Upper lobe of left lung (tissue), 6 donors: ENCODE data around the gene ESR2. TPM values are rescaled to one million over a fixed set of nuclear protein-coding genes. Genes with fewer than 3 reads are reported as not detected.
A peak's percentile ranks its signal among the peaks of the same experiment; 100 is the strongest.

ENCODE experiments used
- ATAC-seq, 2 donors: fragments of 200-7000 bp; cut with Tn5 transposase; one replicate each; pipeline ENCODE4 v1.9.1; 2022; ENCODE audit warnings: mild to moderate bottlenecking in 2 of 2, moderate library complexity in 2 of 2; ENCODE audit not compliant: low FRiP score in 2 of 2
- DNase-seq, 2 donors: peaks; one replicate each; pipeline ENCODE4 v3.0.0-alpha.2; 2019 to 2020
- H3K27ac ChIP-seq, 4 donors: fragments of 200-600 bp; sonication (generic); one replicate each; pipeline ENCODE4 v1.5.1; 2016 to 2019
- H3K27me3 ChIP-seq, 4 donors: fragments of 200-600 bp; sonication (generic); one replicate each; pipeline ENCODE4 v1.5.1; 2017 to 2019
- H3K36me3 ChIP-seq, 4 donors: fragments of 200-600 bp; sonication (generic); one replicate each; pipeline ENCODE4 v1.5.1; 2016 to 2019
- H3K4me1 ChIP-seq, 4 donors: fragments of 200-600 bp; sonication (generic); one replicate each; pipeline ENCODE4 v1.5.1; 2018 to 2019
- H3K4me3 ChIP-seq, 4 donors: fragments of 200-600 bp; sonication (generic); one replicate each; pipeline ENCODE4 v1.5.1; 2017 to 2019; ENCODE audit warnings: mild to moderate bottlenecking in 2 of 4, moderate library complexity in 1 of 4
- H3K9me3 ChIP-seq, 4 donors: fragments of 200-600 bp; sonication (generic); one replicate each; pipeline ENCODE4 v1.5.1; 2018 to 2019
- EP300 ChIP-seq, 4 donors: sonication (generic); formaldehyde crosslinking; IDR thresholded peaks; one replicate each; pipeline ENCODE4 v1.5.1; 2017; ENCODE audit warnings: antibody characterized with exemption in 4 of 4, control low read depth in 2 of 4
- POLR2A ChIP-seq, 4 donors: fragments of 450-650 bp; IDR thresholded peaks; one replicate each; pipeline ENCODE4 v1.5.1; 2016 to 2017; ENCODE audit warnings: antibody characterized with exemption in 4 of 4, mild to moderate bottlenecking in 2 of 4
- POLR2AphosphoS5 ChIP-seq, 2 donors: sonication (generic); formaldehyde crosslinking; IDR thresholded peaks; one replicate each; pipeline ENCODE4 v1.5.1; 2017; ENCODE audit warnings: antibody characterized with exemption in 2 of 2
- WGBS, 2 donors: methylation state at CpG; one replicate each; pipeline ENCODE4 v1.1.5; 2017 to 2018; 5-methylcytosine and 5-hydroxymethylcytosine counted together
- total RNA-seq, 6 donors: library from RNA; depleted of rRNA in 4 of 6; stranded (reverse); fragments of >200 nt in 4 of 6; gene quantifications; one replicate each; pipeline versions ENCODE4 v1.1.0 to v1.2.1, GENCODE V29; 2016 to 2021
- TF ChIP-seq, protein P1 (sequence below), 6 experiments: fragments of 450-650 bp in 4 of 6; fragments of 200-600 bp in 2 of 6; sonication (generic) in 2 of 6; IDR thresholded peaks; one replicate each; pipeline ENCODE4 v1.5.1; 2016 to 2019; ENCODE audit warnings: antibody characterized with exemption in 6 of 6
- donor health status: DM: no; HTN: no; CAD: no; lungs with moderate emphysema.
- donor health status: DM: no; HTN: yes; CAD: no; lungs with severe emphysema.

The ESR2 gene
- total RNA-seq, 6 donors from 2014 or later, result 0.20 to 3.6 (median 0.86) TPM; not detected in 1

DNA sequence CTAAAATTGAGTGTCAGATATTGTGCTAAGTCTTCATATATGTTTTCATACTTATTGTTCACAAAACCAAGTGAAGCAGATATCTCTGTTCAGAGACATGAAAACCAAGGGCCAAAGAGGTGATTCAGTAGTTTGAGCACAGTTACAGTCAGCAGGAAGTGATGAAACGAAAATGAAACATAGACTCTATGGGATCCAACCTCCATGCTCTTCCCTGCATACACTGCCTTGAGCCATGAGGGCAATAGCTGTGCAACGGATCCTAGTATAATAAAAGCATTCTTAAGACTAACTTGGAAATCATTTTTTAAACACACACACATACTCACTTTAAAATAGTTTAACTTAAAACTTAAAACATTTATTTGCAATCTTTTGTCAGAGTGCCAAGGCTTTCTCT, 27.9 kb downstream of the ESR2 start:
- H3K4me1 ChIP-seq, result no peaks in the 10 kb centered on the region
- H3K27me3 ChIP-seq, result no peaks in the 10 kb centered on the region
- 41 to 44% methylated on average over 2 of the region's 2 CpGs for WGBS, 2 donors

GRCh38 chr14:64265222-64265621, 28.9 kb downstream of the ESR2 start:
- no peaks in the 10 kb centered on the region for H3K27me3 ChIP-seq
- no peaks in the 10 kb centered on the region for H3K36me3 ChIP-seq
- no peak overlapping the region for H3K27ac ChIP-seq
- TF ChIP-seq EP300 (IDR thresholded peaks at IDR 0.05) (no peak), POLR2AphosphoS5 (IDR thresholded peaks at IDR 0.05) (no peak), POLR2A (IDR thresholded peaks at IDR 0.05) (no peak)
- TF ChIP-seq, protein P1, sequence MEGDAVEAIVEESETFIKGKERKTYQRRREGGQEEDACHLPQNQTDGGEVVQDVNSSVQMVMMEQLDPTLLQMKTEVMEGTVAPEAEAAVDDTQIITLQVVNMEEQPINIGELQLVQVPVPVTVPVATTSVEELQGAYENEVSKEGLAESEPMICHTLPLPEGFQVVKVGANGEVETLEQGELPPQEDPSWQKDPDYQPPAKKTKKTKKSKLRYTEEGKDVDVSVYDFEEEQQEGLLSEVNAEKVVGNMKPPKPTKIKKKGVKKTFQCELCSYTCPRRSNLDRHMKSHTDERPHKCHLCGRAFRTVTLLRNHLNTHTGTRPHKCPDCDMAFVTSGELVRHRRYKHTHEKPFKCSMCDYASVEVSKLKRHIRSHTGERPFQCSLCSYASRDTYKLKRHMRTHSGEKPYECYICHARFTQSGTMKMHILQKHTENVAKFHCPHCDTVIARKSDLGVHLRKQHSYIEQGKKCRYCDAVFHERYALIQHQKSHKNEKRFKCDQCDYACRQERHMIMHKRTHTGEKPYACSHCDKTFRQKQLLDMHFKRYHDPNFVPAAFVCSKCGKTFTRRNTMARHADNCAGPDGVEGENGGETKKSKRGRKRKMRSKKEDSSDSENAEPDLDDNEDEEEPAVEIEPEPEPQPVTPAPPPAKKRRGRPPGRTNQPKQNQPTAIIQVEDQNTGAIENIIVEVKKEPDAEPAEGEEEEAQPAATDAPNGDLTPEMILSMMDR (IDR thresholded peaks at IDR 0.05), result no peak
- no peak overlapping the region for H3K4me3 ChIP-seq
- no peak for DNase-seq
- WGBS, 2 donors, result 89 to 92% methylated on average over 1 of the region's 1 CpG
- H3K4me1 ChIP-seq, result no peaks in the 10 kb centered on the region
- no peaks in the 10 kb centered on the region for H3K9me3 ChIP-seq
- no peak for ATAC-seq

More for the DNA sequence above, 27.9 kb downstream of the ESR2 start:
- DNase-seq (no peak), ATAC-seq (no peak)
- H3K9me3 ChIP-seq, result no peaks in the 10 kb centered on the region
- TF ChIP-seq POLR2A (IDR thresholded peaks at IDR 0.05) (no peak), POLR2AphosphoS5 (IDR thresholded peaks at IDR 0.05) (no peak), EP300 (IDR thresholded peaks at IDR 0.05) (no peak)
- TF ChIP-seq, protein P1 (IDR thresholded peaks at IDR 0.05), result no peak
- no peak overlapping the region for H3K27ac ChIP-seq
- no peaks in the 10 kb centered on the region for H3K36me3 ChIP-seq
- no peak overlapping the region for H3K4me3 ChIP-seq

GRCh38 chr14:64260418-64260817, 33.8 kb downstream of the ESR2 start:
- Histone ChIP-seq H3K4me3 (no peak overlapping the region), H3K36me3 (no peaks in the 10 kb centered on the region), H3K27me3 (no peaks in the 10 kb centered on the region), H3K4me1 (no peaks in the 10 kb centered on the region), H3K9me3 (no peaks in the 10 kb centered on the region), H3K27ac (no peak overlapping the region)
- DNase-seq (peak in 1 of 2 donors; percentile 67), ATAC-seq (peak in 1 of 2 donors; percentile 55)
- TF ChIP-seq POLR2A (IDR thresholded peaks at IDR 0.05) (no peak), EP300 (IDR thresholded peaks at IDR 0.05) (no peak), POLR2AphosphoS5 (IDR thresholded peaks at IDR 0.05) (no peak)
- TF ChIP-seq, protein P1 (IDR thresholded peaks at IDR 0.05), result no peak
- 91 to 97% methylated on average over 14 to 21 of the region's 21 CpGs for WGBS, 2 donors

GRCh38 chr14:64255756-64256155, 38.4 kb downstream of the ESR2 start:
- WGBS, 2 donors, result 85 to 94% methylated on average over 1 of the region's 1 CpG
- no peak for ATAC-seq
- no peak overlapping the region for H3K27ac ChIP-seq
- DNase-seq, result no peak
- no peaks in the 10 kb centered on the region for H3K36me3 ChIP-seq
- no peaks in the 10 kb centered on the region for H3K27me3 ChIP-seq
- H3K9me3 ChIP-seq, result no peaks in the 10 kb centered on the region
- H3K4me1 ChIP-seq, result no peaks in the 10 kb centered on the region
- TF ChIP-seq POLR2AphosphoS5 (IDR thresholded peaks at IDR 0.05) (no peak), POLR2A (IDR thresholded peaks at IDR 0.05) (no peak), EP300 (IDR thresholded peaks at IDR 0.05) (no peak)
- TF ChIP-seq, protein P1 (IDR thresholded peaks at IDR 0.05), result no peak
- no peak overlapping the region for H3K4me3 ChIP-seq

- WGBS, 2 donors, result 55 to 69% methylated on average over 3 of the region's 3 CpGs
- no peak for DNase-seq
Measured at GRCh38 chr14:64253672-64254071, 40.5 kb downstream of the ESR2 start.

More at GRCh38 chr14:64253672-64254071, 40.5 kb downstream of the ESR2 start:
- no peak for ATAC-seq
- Histone ChIP-seq H3K9me3 (no peaks in the 10 kb centered on the region), H3K27me3 (no peaks in the 10 kb centered on the region), H3K4me1 (no peaks in the 10 kb centered on the region), H3K27ac (no peak overlapping the region), H3K4me3 (no peak overlapping the region), H3K36me3 (no peaks in the 10 kb centered on the region)
- TF ChIP-seq POLR2A (IDR thresholded peaks at IDR 0.05) (no peak), POLR2AphosphoS5 (IDR thresholded peaks at IDR 0.05) (no peak), EP300 (IDR thresholded peaks at IDR 0.05) (no peak)
- TF ChIP-seq, protein P1 (IDR thresholded peaks at IDR 0.05), result no peak
